ENCODE results near the gene LRCH3.

Gene LRCH3

GRCh38 chr3:197791113-197791891 lies at the start of gene LRCH3:
LRCH3 (plus strand) TSS chr3:197791254; CDS start chr3:197791279, 25 bp downstream.
- peak; percentile 92 for DNase-seq (ENCODE audit: low spot score)
- no peak for TF ChIP-seq CTCF (IDR thresholded peaks at IDR 0.05; ENCODE audit: borderline replicate concordance, control extremely low read depth, extremely low read depth, insufficient read depth, missing control alignments)
- in situ Hi-C loops (cut with MboI; ENCODE audit: low sequenced_read_pairs, unreplicated experiment), result no loop called here

- no peak for TF ChIP-seq CTCF (IDR thresholded peaks at IDR 0.05; ENCODE audit: borderline replicate concordance, control extremely low read depth, extremely low read depth, insufficient read depth, missing control alignments)
- no peak for DNase-seq (ENCODE audit: low spot score)
- in situ Hi-C loops (cut with MboI; ENCODE audit: low sequenced_read_pairs, unreplicated experiment), result no loop called here
Measured at GRCh38 chr3:197742787-197743186, 48.3 kb upstream of the LRCH3 start.

DNA sequence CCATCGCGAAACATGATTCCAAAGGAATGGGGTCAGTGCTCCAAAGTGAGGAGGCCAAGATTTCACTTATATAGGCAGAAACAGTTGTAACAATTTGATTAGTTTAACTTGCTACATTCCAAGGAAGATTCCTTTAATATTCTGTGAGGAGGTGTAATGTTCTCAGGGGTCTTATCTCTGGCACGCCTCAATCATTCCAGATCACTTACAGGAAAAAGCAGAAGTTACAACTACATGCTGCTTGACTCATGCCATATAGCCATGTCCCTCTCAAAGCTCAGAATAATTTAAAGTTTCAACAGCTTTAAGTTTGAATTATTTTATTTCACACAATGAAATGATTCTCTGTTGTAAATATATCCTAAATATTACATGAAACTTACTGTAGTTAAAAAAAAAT lies 44.8 kb upstream of the LRCH3 start:
- no peak for DNase-seq (ENCODE audit: low spot score)
- in situ Hi-C loops (cut with MboI; ENCODE audit: low sequenced_read_pairs, unreplicated experiment), result no loop called here
- no peak for TF ChIP-seq CTCF (IDR thresholded peaks at IDR 0.05; ENCODE audit: borderline replicate concordance, control extremely low read depth, extremely low read depth, insufficient read depth, missing control alignments)

DNA sequence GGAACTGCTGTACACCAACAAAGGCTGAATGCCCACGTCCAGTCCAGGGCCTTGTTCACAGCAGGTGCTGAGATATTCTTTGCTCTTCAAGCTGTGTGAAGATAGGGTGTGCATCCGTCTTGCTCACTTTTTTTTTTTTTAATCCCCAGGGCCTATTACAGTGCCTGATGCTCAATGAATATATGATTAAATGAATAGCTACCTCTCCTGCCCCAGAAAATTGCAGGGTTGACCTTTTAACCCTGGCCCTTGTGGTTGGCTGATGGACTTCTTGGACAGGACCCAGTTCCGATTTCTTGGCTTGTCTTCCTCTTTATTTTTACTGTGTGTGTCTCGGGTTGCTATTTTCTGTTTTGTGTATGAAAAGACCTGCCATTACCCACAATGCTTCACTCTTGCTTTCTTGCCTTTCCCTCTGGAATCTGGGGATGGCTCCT lies 44.2 kb upstream of the LRCH3 start:
- TF ChIP-seq CTCF (IDR thresholded peaks at IDR 0.05; ENCODE audit: borderline replicate concordance, control extremely low read depth, extremely low read depth, insufficient read depth, missing control alignments), result no peak
- DNase-seq (ENCODE audit: low spot score), result no peak
- in situ Hi-C loops (cut with MboI; ENCODE audit: low sequenced_read_pairs, unreplicated experiment), result no loop called here

- no peak for DNase-seq (ENCODE audit: low spot score)
- in situ Hi-C loops (cut with MboI; ENCODE audit: low sequenced_read_pairs, unreplicated experiment), result no loop called here
- TF ChIP-seq CTCF (IDR thresholded peaks at IDR 0.05; ENCODE audit: borderline replicate concordance, control extremely low read depth, extremely low read depth, insufficient read depth, missing control alignments), result no peak
Measured at GRCh38 chr3:197748597-197749314, 42.3 kb upstream of the LRCH3 start.

DNA sequence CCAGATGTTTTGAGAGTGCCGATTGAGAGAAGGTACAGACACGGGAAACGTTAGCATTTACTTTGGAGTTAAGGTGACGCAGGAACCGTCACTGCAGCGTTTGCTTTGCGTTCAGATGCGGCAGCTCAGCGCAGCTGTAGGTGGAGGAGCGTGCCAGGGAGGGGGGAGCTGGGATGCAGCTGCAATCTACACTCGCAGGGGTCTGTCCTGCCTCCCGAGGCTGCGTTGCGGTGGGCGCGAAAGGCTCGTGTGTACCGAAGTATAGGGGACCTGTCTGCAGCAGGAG lies 41.8 kb upstream of the LRCH3 start:
- peak; percentile 65 for DNase-seq (ENCODE audit: low spot score)
- no peak for TF ChIP-seq CTCF (IDR thresholded peaks at IDR 0.05; ENCODE audit: borderline replicate concordance, control extremely low read depth, extremely low read depth, insufficient read depth, missing control alignments)
- in situ Hi-C loops (cut with MboI; ENCODE audit: low sequenced_read_pairs, unreplicated experiment), result no loop called here

Data from GM13976 (cell line).